ENCODE data around the gene NUP58.

NUP58 gene

DNA sequence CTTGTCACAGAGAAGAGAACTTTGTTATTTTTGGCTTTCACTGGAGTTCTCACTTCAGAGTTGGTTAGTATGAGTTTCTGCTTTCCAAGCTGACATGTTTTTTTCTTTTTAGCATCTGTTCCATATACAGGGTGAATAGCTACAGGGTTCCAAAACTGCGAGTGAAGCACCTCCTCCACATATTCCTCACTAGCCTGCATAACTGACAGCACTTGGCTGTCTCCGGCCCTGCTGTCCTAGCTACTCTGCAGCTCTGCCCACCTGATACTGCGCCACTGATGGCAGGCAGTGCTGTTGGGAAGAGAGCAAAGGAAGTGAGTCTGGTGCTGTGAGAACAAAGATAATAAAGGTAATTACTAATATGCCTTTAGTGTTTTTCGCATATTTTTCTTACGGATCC is 77.1 kb downstream of the NUP58 start:
- DNase-seq: no peak

DNA sequence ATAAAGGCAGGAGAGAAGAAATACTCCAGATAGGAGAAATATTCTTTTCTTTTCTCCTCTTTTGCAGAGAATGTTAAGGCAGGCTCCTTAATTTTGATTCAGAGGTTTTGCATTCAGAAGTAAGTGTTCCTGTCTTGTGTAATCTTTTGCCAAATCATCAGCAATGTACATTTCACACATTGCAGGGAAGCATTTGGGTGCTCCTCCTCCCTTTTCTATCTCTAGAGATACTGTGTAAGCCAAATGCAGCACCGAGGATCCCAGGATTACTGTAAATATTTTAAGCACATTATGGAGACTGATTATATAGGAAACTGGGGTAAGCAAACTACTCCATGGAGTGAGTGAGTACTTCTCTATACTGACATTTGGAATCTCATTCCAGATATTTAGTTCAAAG is 77.6 kb downstream of the NUP58 start:
- DNase-seq: no peak

DNA sequence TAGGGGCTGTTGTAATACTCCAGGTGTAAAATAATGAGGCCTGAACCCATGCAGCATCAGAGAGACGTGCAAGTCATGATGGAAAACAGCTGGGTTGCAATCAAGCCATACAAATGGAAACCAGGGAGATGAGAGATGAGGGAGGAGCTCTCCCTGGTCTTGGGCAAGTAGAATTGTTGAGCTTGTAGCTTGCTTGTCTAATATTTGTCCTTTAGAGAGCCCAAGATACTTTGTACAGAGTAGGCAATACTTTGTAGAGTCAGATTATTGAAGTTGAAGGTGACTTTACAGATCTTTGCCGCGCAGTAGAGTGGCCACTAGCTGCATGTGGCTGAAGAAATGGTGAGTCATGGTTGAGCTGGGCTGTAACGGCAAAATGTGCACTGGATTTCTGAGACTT is 78.7 kb downstream of the NUP58 start:
- DNase-seq: no peak

DNA sequence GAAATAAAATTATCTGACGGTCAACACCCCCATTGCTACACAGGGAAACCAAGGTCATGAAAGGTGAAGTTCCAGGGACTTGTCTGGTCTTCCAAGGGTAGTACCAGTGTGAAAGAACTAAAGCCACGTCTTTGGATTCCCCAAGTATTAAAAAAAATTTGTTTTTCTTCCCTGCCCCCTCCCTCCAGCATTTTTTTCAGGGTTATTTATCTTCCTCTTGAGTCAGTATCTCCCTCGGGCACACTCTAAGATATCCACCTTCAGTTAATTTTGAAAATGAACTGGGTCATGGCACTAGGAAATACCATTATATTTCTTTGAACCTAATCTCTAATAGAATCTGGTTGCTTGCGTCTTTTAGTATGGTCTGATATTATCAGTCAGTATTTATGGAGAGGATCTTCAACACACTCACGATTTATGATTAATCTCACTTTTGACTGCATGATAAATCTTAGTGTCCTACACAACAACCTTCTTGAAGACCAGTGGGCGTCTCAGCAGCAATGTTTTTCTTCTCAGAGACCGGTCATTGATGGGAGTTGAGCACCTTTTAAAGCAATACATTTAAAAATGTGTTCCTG is 79.4 kb downstream of the NUP58 start:
- DNase-seq: no peak

DNA sequence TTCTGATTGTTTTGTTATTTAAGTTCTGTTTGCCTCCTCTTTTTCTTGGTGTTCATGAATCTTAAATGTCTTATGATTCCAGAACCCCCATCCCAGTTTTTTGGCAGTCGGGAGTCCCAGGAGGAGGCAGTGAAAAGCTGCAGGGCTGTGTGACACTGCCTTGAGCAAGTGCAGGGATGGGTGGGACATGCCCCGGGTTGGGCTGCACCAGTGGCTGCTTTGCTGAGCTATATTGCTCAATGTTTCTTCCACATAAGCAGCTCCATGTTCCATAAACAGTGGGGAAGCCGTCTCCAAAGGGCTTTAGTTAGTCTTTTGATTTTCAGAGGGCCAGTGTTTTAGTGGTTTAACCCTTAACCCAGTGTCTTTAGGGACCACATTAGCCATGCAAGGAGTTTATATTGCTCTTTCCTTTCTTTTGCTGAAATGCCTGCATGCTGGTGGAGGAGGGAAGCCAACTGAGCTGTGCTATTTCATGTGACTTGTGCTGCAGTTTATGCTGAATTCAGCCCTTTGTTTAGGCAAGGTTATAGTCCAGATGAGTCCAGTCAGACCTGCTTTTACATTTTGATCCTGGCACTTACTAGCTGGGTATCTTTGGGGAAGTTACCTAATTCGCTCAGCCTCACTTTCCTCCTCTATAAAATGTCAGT is 83.5 kb downstream of the NUP58 start:
- no peak for DNase-seq

DNA sequence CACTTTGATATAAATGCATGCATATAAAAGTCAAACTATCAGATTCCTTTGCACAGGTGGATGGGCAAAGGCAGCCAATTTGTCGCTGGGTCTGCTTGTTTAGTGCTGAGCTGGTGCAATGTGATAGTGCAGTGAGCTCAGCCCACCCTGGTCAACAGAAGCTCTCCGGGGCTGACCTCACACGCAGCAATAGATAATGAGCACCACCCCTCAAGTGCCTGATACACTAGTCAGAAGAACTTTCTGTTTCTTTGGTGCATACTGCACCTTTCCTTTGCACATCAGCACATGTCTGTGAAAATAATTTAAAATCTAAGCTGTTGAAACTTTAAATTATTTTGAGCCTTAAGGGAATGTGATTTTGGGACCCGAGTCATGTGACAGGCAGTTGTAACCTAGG is 90.5 kb downstream of the NUP58 start:
- no peak for DNase-seq
